H9 (cell line): ENCODE measurements around the gene TRHDE. TPM values are rescaled to one million over a fixed set of nuclear protein-coding genes. Genes with fewer than 3 reads are reported as not detected.

Experiments used
- DNase-seq: peaks from one replicate; pipeline ENCODE4 v3.0.0-alpha.2; 2017
- H2AFZ ChIP-seq: one replicate; pipeline ENCODE4 v1.6.1; 2013; ENCODE audit warnings: mild to moderate bottlenecking, low read length, control low read depth, moderate library complexity
- H2AK5ac ChIP-seq: 2 replicates; pipeline ENCODE4 v1.6.1; 2013; ENCODE audit warnings: low read length, control low read depth, mixed read lengths; ENCODE audit not compliant: insufficient read length
- H2BK120ac ChIP-seq: one replicate; pipeline ENCODE4 v1.6.1; 2013; ENCODE audit warnings: low read depth, mild to moderate bottlenecking, low read length, control low read depth, inconsistent platforms; ENCODE audit not compliant: poor library complexity, severe bottlenecking
- H2BK12ac ChIP-seq: 2 replicates; pipeline ENCODE4 v1.6.1; 2013; ENCODE audit warnings: low read length, control low read depth, mixed read lengths, low read depth; ENCODE audit not compliant: insufficient read length
- H2BK15ac ChIP-seq: 2 replicates; pipeline ENCODE4 v1.6.1; 2013; ENCODE audit warnings: low read depth, low read length, control low read depth
- H2BK20ac ChIP-seq: one replicate; pipeline ENCODE4 v1.6.1; 2013; ENCODE audit warnings: low read depth, mild to moderate bottlenecking, low read length, control low read depth, inconsistent platforms; ENCODE audit not compliant: poor library complexity, severe bottlenecking
- H2BK5ac ChIP-seq: 2 replicates; pipeline ENCODE4 v1.6.1; 2013; ENCODE audit warnings: low read length, control low read depth, mixed read lengths; ENCODE audit not compliant: insufficient read length
- H3K14ac ChIP-seq: 2 replicates; pipeline ENCODE4 v1.6.1; 2013; ENCODE audit warnings: low read length, control low read depth; ENCODE audit not compliant: insufficient read depth
- H3K18ac ChIP-seq: 2 replicates; pipeline ENCODE4 v1.6.1; 2013; ENCODE audit warnings: low read depth, mild to moderate bottlenecking, mixed read lengths, low read length, control low read depth; ENCODE audit not compliant: insufficient read length
- H3K23ac ChIP-seq: 2 replicates; pipeline ENCODE4 v1.6.1; 2013; ENCODE audit warnings: low read length, control low read depth, mixed read lengths, low read depth; ENCODE audit not compliant: insufficient read length
- H3K23me2 ChIP-seq: 2 replicates; pipeline ENCODE4 v1.6.1; 2013; ENCODE audit warnings: low read depth, mild to moderate bottlenecking, mixed read lengths, low read length, control low read depth; ENCODE audit not compliant: insufficient read length, poor library complexity, severe bottlenecking
- H3K27ac ChIP-seq: 2 replicates; pipeline ENCODE4 v1.5.1; 2013; ENCODE audit warnings: low read length, control low read depth, mixed read lengths, low read depth; ENCODE audit not compliant: insufficient read length
- H3K27me3 ChIP-seq: 2 replicates; pipeline ENCODE4 v1.6.1; 2013; ENCODE audit warnings: low read length, control low read depth, inconsistent platforms; ENCODE audit not compliant: insufficient read depth
- H3K4ac ChIP-seq: 2 replicates; pipeline ENCODE4 v1.6.1; 2013; ENCODE audit warnings: low read depth, mild to moderate bottlenecking, control low read depth, inconsistent platforms, low read length, moderate library complexity
- H3K4me1 ChIP-seq: 2 replicates; pipeline ENCODE4 v1.6.1; 2013; ENCODE audit warnings: low read length, control low read depth, inconsistent platforms; ENCODE audit not compliant: insufficient read depth
- H3K4me2 ChIP-seq: 2 replicates; pipeline ENCODE4 v1.6.1; 2013; ENCODE audit warnings: low read length, control low read depth, mixed read lengths; ENCODE audit not compliant: insufficient read length, insufficient read depth
- H3K56ac ChIP-seq: 2 replicates; pipeline ENCODE4 v1.6.1; 2013; ENCODE audit warnings: low read depth, mild to moderate bottlenecking, mixed read lengths, low read length, control low read depth; ENCODE audit not compliant: insufficient read length
- H3K79me1 ChIP-seq: 2 replicates; pipeline ENCODE4 v1.6.1; 2013; ENCODE audit warnings: low read depth, mild to moderate bottlenecking, moderate library complexity, low read length, control low read depth, inconsistent platforms; ENCODE audit not compliant: insufficient read depth, poor library complexity, severe bottlenecking
- H3K79me2 ChIP-seq: 2 replicates; pipeline ENCODE4 v1.6.1; 2013; ENCODE audit warnings: low read length, control low read depth, inconsistent platforms; ENCODE audit not compliant: insufficient read depth
- H3K9ac ChIP-seq: 2 replicates; pipeline ENCODE4 v1.6.1; 2013; ENCODE audit warnings: low read length, control low read depth, mixed read lengths; ENCODE audit not compliant: insufficient read length; ENCODE audit errors: extremely low read depth
- H3K9me3 ChIP-seq: one replicate; pipeline ENCODE4 v1.6.1; 2013; ENCODE audit warnings: low read depth, low read length, inconsistent platforms; ENCODE audit not compliant: control insufficient read depth
- H3T11ph ChIP-seq: one replicate; pipeline ENCODE4 v1.6.1; 2013; ENCODE audit warnings: mild to moderate bottlenecking, low read length, control low read depth, inconsistent platforms
- H4K20me1 ChIP-seq: one replicate; pipeline ENCODE4 v1.6.1; 2013; ENCODE audit not compliant: control insufficient read depth, insufficient read length, insufficient read depth
- H4K5ac ChIP-seq: 2 replicates; pipeline ENCODE4 v1.6.1; 2013; ENCODE audit warnings: low read depth, mild to moderate bottlenecking, mixed read lengths, low read length, control low read depth; ENCODE audit not compliant: insufficient read length
- H4K8ac ChIP-seq: replicated peaks from 2 replicates; pipeline ENCODE4 v1.6.1; 2013; ENCODE audit warnings: low read length, control low read depth, mixed read lengths, low read depth; ENCODE audit not compliant: insufficient read length
- H4K91ac ChIP-seq: 2 replicates; pipeline ENCODE4 v1.6.1; 2013; ENCODE audit warnings: low read depth, mild to moderate bottlenecking, moderate library complexity, mixed read lengths, low read length, control low read depth; ENCODE audit not compliant: insufficient read length
- H3K27ac Mint-ChIP-seq, 3 experiments: 2 replicates in 2 of 3; 3 replicates in 1 of 3; pipeline ENCODE4 v1.8.0; 2020 to 2021; ENCODE audit warnings: mixed read lengths in 3 of 3, mild to moderate bottlenecking in 1 of 3, moderate library complexity in 1 of 3
- H3K27me3 Mint-ChIP-seq: 2 replicates; pipeline ENCODE4 v1.8.0; 2021; ENCODE audit warnings: low read depth, mild to moderate bottlenecking, moderate library complexity, mixed read lengths
- H3K36me3 Mint-ChIP-seq, 3 experiments: 2 replicates in 2 of 3; 3 replicates in 1 of 3; pipeline ENCODE4 v1.8.0; 2020 to 2021; ENCODE audit warnings: low read depth in 3 of 3, mixed read lengths in 3 of 3; ENCODE audit not compliant: insufficient read depth in 1 of 3
- H3K4me1 Mint-ChIP-seq, 2 experiments: 2 replicates each; pipeline ENCODE4 v1.8.0; 2020; ENCODE audit warnings: mixed read lengths in 2 of 2
- H3K4me3 Mint-ChIP-seq, 2 experiments: 2 replicates in 1 of 2; 3 replicates in 1 of 2; pipeline ENCODE4 v1.8.0; 2020 to 2021; ENCODE audit warnings: mild to moderate bottlenecking in 2 of 2, mixed read lengths in 2 of 2, moderate library complexity in 1 of 2
- H3K9me3 Mint-ChIP-seq, 2 experiments: 2 replicates in 1 of 2; 3 replicates in 1 of 2; pipeline ENCODE4 v1.8.0; 2020; ENCODE audit warnings: mild to moderate bottlenecking in 2 of 2, mixed read lengths in 2 of 2, moderate library complexity in 1 of 2
- WGBS: extraction: QIAGEN DNeasy Blood & Tissue Kit; methylation state at CpG from one replicate; pipeline ENCODE4 v1.1.7; 2013; ENCODE audit warnings: missing lambda C conversion rate, low lambda C conversion rate, mixed read lengths; ENCODE audit not compliant: insufficient read length; ENCODE audit errors: extremely low coverage; 5-methylcytosine and 5-hydroxymethylcytosine counted together
- total RNA-seq: library from RNA; stranded (reverse); gene quantifications from 2 replicates; pipeline ENCODE4 v1.2.1, GENCODE V29; 2021
- TF ChIP-seq, protein P1 (sequence below): fragments of 200-600 bp; sonication (generic); conservative IDR thresholded peaks from 3 replicates; pipeline ENCODE4 v1.8.0; 2021; ENCODE audit warnings: antibody characterized with exemption, mild to moderate bottlenecking

The TRHDE gene
- total RNA-seq, 1 experiment from 2014 or later, result 1.0 TPM

DNA sequence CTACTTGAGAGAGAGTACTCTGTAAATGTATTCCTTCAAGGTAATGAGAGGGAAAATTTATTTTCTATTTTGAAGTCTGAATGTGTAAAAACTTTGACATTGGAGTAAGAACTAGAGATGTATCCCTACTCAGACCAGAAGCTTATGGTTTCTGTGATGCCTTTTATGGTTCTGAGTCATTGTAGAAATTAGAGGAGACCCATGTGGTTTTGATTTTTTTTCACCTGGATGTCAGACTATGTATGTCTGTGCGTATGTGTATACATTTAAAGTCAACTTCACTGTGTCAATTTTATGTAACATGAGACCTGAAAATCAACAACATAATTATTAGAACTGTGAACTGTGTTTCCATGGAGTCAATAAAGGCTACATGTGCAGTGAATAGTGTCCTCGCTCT is 302.0 kb downstream of the TRHDE start:
- Histone ChIP-seq H3K9me3 (no peaks in the 10 kb centered on the region), H3K27ac (no peak overlapping the region), H2BK20ac (no peak overlapping the region), H3K4me2 (no peak overlapping the region), H3K27me3 (no peaks in the 10 kb centered on the region), H3T11ph (no peak overlapping the region), H3K14ac (no peak overlapping the region), H2BK5ac (no peak overlapping the region), H2BK12ac (no peak overlapping the region), H4K91ac (no peak overlapping the region), H3K56ac (no peak overlapping the region), H3K4me1 (no peaks in the 10 kb centered on the region; the same call in 1 of the 2 replicates), H3K23me2 (no peaks in the 10 kb centered on the region), H4K5ac (no peak overlapping the region), H3K4ac (no peak overlapping the region), H4K8ac (no peak overlapping the region), H2BK120ac (no peak overlapping the region), H2AFZ (no peak overlapping the region), H3K18ac (no peak overlapping the region), H4K20me1 (no peaks in the 10 kb centered on the region), H3K9ac (no peak overlapping the region), H3K79me2 (no peaks in the 10 kb centered on the region), H2BK15ac (no peak overlapping the region), H2AK5ac (no peak overlapping the region), H3K79me1 (no peaks in the 10 kb centered on the region), H3K23ac (no peak overlapping the region)
- TF ChIP-seq, protein P1, sequence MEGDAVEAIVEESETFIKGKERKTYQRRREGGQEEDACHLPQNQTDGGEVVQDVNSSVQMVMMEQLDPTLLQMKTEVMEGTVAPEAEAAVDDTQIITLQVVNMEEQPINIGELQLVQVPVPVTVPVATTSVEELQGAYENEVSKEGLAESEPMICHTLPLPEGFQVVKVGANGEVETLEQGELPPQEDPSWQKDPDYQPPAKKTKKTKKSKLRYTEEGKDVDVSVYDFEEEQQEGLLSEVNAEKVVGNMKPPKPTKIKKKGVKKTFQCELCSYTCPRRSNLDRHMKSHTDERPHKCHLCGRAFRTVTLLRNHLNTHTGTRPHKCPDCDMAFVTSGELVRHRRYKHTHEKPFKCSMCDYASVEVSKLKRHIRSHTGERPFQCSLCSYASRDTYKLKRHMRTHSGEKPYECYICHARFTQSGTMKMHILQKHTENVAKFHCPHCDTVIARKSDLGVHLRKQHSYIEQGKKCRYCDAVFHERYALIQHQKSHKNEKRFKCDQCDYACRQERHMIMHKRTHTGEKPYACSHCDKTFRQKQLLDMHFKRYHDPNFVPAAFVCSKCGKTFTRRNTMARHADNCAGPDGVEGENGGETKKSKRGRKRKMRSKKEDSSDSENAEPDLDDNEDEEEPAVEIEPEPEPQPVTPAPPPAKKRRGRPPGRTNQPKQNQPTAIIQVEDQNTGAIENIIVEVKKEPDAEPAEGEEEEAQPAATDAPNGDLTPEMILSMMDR, result no peak
- Mint-ChIP-seq H3K9me3 (no peaks in the 10 kb centered on the region), H3K27me3 (no peaks in the 10 kb centered on the region), H3K27ac (no peak overlapping the region), H3K4me3 (no peak overlapping the region), H3K36me3 (no peaks in the 10 kb centered on the region), H3K4me1 (no peaks in the 10 kb centered on the region)
- DNase-seq, result no peak
- WGBS, result no CpG with 5 or more reads among the region's 2 CpGs
